Stimulated activated CD8-positive, alpha-beta memory T cell treated with anti-CD3 and anti-CD28 coated beads, Interleukin-7, amount 100 ng/mL, for 1 hour (primary cell): ENCODE results near the gene APOL3.
"Not testable (repeated sequence)": the region's sequence is repeated elsewhere in the genome, so short reads cannot be mapped to it uniquely, and the experiment has no call there.

ENCODE experiments used
- DNase-seq, 2 donors: peaks; one replicate each; pipeline ENCODE4 v3.0.0-alpha.2; 2020; ENCODE audit warnings: low read depth in 2 of 2

The APOL3 gene

GRCh38 chr22:36193171-36193570 is 32.6 kb upstream of the APOL3 start:
- DNase-seq = no peak

- DNase-seq = no peak
Measured at GRCh38 chr22:36192542-36192941, 32.0 kb upstream of the APOL3 start.

GRCh38 chr22:36191106-36191836 is 30.7 kb upstream of the APOL3 start:
- no peak for DNase-seq

GRCh38 chr22:36187862-36188261 is 27.3 kb upstream of the APOL3 start:
- DNase-seq = not testable (repeated sequence)

GRCh38 chr22:36185828-36186624 is 25.5 kb upstream of the APOL3 start:
- no peak for DNase-seq

GRCh38 chr22:36184433-36185025 is 24.0 kb upstream of the APOL3 start:
- no peak for DNase-seq

GRCh38 chr22:36183446-36183845 is 22.9 kb upstream of the APOL3 start:
- DNase-seq = no peak

- DNase-seq = no peak
Measured at GRCh38 chr22:36182857-36183256, 22.3 kb upstream of the APOL3 start.

- no peak for DNase-seq
Measured at GRCh38 chr22:36182056-36182455, 21.5 kb upstream of the APOL3 start.

GRCh38 chr22:36180928-36181327 is 20.4 kb upstream of the APOL3 start:
- no peak for DNase-seq

- DNase-seq = peak; percentile 67 to 85
Measured at GRCh38 chr22:36180038-36180880, 19.7 kb upstream of the APOL3 start.

- no peak for DNase-seq
Measured at GRCh38 chr22:36177160-36177559, 16.6 kb upstream of the APOL3 start.

- DNase-seq = no peak
Measured at GRCh38 chr22:36175892-36176291, 15.3 kb upstream of the APOL3 start.

GRCh38 chr22:36171941-36172340 is 11.4 kb upstream of the APOL3 start:
- DNase-seq = no peak

- no peak for DNase-seq
Measured at GRCh38 chr22:36166518-36167220, 6.1 kb upstream of the APOL3 start.

- no peak for DNase-seq
Measured at GRCh38 chr22:36166086-36166485, 5.5 kb upstream of the APOL3 start.

GRCh38 chr22:36165141-36165540 is 4.6 kb upstream of the APOL3 start:
- DNase-seq = no peak

GRCh38 chr22:36164621-36165020 is 4.1 kb upstream of the APOL3 start:
- no peak for DNase-seq

- DNase-seq = no peak
Measured at GRCh38 chr22:36163497-36163896, 2.9 kb upstream of the APOL3 start.

GRCh38 chr22:36162127-36163034 is 1.8 kb upstream of the APOL3 start:
- no peak for DNase-seq
